Suprapubic skin (tissue), 4 donors: ENCODE measurements around the gene GULP1. TPM values are rescaled to one million over a fixed set of nuclear protein-coding genes. Genes with fewer than 3 reads are reported as not detected.

Experiments used
- DNase-seq, 2 donors: peaks; one replicate each; pipeline ENCODE4 v3.0.0-alpha.2; 2019; ENCODE audit warnings: low spot score in 2 of 2
- H3K27ac ChIP-seq: fragments of 200-600 bp; sonication (generic); one replicate; pipeline ENCODE4 v1.5.1; 2019
- H3K27me3 ChIP-seq: fragments of 200-600 bp; sonication (generic); one replicate; pipeline ENCODE4 v1.5.1; 2019
- H3K36me3 ChIP-seq: fragments of 200-600 bp; sonication (generic); one replicate; pipeline ENCODE4 v1.5.1; 2019
- H3K4me1 ChIP-seq: fragments of 200-600 bp; sonication (generic); one replicate; pipeline ENCODE4 v1.5.1; 2019
- H3K4me3 ChIP-seq: fragments of 200-600 bp; sonication (generic); one replicate; pipeline ENCODE4 v1.5.1; 2019; ENCODE audit warnings: mild to moderate bottlenecking
- H3K9me3 ChIP-seq: fragments of 200-600 bp; sonication (generic); one replicate; pipeline ENCODE4 v1.5.1; 2019
- EP300 ChIP-seq: sonication (generic); formaldehyde crosslinking; IDR thresholded peaks from one replicate; pipeline ENCODE4 v1.6.1; 2017; ENCODE audit warnings: antibody characterized with exemption
- POLR2A ChIP-seq, 2 donors: fragments of 450-650 bp; IDR thresholded peaks; one replicate each; pipeline ENCODE4 v1.6.1; 2017; ENCODE audit warnings: antibody characterized with exemption in 2 of 2, mild to moderate bottlenecking in 2 of 2, moderate library complexity in 2 of 2
- POLR2AphosphoS5 ChIP-seq, 3 donors: sonication (generic); formaldehyde crosslinking; IDR thresholded peaks; one replicate each; pipeline ENCODE4 v1.6.1; 2017; ENCODE audit warnings: antibody characterized with exemption in 3 of 3
- WGBS: methylation state at CpG from one replicate; pipeline ENCODE4 v1.1.5; 2018; 5-methylcytosine and 5-hydroxymethylcytosine counted together
- total RNA-seq, 4 donors: library from RNA; depleted of rRNA; stranded (reverse); fragments of >200 nt; gene quantifications; one replicate each; pipeline ENCODE4 v1.1.0, GENCODE V29; 2016
- TF ChIP-seq, protein P1 (sequence below), 2 donors: fragments of 200-600 bp in 1 of 2; fragments of 450-650 bp in 1 of 2; sonication (generic) in 1 of 2; IDR thresholded peaks; one replicate each; pipeline ENCODE4 v1.5.1; 2016 to 2019; ENCODE audit warnings: antibody characterized with exemption in 2 of 2, mild to moderate bottlenecking in 1 of 2, moderate library complexity in 1 of 2

GULP1 gene
- total RNA-seq, 4 donors from 2014 or later: 14.3 to 21.3 (median 17.5) TPM

DNA sequence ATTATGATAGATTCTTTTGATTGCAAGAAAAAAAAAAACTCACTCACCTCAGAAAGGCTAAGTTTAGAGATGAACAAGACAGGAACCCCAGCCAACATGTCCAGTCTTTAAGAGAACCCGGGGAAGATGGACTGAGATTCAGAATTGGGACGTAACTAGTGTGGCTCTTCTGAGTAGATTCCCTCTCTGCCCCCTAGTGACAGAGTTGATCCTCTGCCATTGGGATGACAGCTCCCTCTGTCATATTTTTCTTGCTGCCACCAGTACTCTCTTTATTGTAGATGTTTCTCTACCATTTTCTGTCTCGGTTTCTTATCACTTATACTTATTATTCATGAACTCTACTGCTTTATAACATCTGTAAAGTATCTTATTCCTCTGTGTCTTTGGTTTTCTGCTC, 77.7 kb downstream of the GULP1 start:
- TF ChIP-seq, protein P1, sequence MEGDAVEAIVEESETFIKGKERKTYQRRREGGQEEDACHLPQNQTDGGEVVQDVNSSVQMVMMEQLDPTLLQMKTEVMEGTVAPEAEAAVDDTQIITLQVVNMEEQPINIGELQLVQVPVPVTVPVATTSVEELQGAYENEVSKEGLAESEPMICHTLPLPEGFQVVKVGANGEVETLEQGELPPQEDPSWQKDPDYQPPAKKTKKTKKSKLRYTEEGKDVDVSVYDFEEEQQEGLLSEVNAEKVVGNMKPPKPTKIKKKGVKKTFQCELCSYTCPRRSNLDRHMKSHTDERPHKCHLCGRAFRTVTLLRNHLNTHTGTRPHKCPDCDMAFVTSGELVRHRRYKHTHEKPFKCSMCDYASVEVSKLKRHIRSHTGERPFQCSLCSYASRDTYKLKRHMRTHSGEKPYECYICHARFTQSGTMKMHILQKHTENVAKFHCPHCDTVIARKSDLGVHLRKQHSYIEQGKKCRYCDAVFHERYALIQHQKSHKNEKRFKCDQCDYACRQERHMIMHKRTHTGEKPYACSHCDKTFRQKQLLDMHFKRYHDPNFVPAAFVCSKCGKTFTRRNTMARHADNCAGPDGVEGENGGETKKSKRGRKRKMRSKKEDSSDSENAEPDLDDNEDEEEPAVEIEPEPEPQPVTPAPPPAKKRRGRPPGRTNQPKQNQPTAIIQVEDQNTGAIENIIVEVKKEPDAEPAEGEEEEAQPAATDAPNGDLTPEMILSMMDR (IDR thresholded peaks at IDR 0.05): peak; percentile 6 to 61
- no peak for TF ChIP-seq POLR2A (IDR thresholded peaks at IDR 0.05)
- Histone ChIP-seq H3K4me3 (no peak overlapping the region), H3K9me3 (no peaks in the 10 kb centered on the region), H3K36me3 (no peaks in the 10 kb centered on the region), H3K27me3 (no peaks in the 10 kb centered on the region), H3K27ac (no peak overlapping the region), H3K4me1 (no peaks in the 10 kb centered on the region)
- 28% methylated on average over 3 of the region's 3 CpGs for WGBS
- no peak for DNase-seq

DNA sequence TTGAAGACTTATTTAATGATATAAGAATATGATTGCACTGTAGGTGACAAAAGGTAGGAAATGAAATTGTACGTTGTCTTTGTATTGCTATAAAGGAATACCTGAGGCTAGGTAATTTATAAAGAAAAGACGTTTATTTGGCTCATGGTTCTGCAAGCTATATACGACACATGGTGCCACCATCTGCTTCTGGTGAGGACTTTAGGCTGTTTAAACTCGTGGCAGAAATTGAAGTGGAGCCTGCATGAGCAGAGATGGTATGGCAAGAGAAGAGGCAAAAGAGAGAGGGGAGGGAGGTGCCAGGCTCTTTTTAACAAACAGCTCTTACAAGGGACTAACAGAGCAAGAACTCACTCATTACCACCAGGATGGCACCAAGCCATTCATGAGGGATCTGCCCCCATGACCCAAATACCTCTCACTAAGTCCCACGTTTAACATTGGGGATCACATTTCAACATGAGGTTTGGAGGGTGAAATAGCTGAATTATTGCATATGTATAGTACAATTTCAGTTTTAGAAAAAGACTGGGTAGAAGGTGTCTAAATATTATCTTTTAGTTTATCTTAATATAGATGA, 86.8 kb downstream of the GULP1 start:
- WGBS: 61% methylated on average over 5 of the region's 5 CpGs
- no peak for TF ChIP-seq POLR2A (IDR thresholded peaks at IDR 0.05)
- Histone ChIP-seq H3K4me1 (peaks cover 9% of the 10 kb centered on the region), H3K36me3 (no peaks in the 10 kb centered on the region), H3K27me3 (no peaks in the 10 kb centered on the region), H3K9me3 (no peaks in the 10 kb centered on the region), H3K27ac (no peak overlapping the region), H3K4me3 (no peak overlapping the region)
- no peak for DNase-seq

DNA sequence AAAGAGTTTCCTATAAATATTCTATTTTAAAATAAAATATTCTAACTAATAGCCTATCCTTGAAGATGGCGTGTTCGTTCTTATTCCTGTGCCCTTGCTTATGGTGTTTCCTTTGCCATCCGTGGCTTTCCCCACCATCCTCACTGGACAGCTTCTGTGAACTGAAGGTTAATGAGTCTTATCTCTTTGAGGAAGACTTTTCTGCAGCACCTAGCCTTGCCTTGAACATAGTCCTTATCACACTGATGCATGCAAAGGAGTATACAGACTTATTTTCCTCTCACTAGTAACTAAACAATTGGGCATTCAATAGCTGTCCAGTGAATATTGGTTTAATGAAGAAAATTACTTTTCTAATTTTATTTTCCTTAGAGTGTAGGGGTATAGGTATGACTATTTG, 88.1 kb downstream of the GULP1 start:
- TF ChIP-seq, protein P1 (IDR thresholded peaks at IDR 0.05): no peak
- TF ChIP-seq POLR2AphosphoS5 (IDR thresholded peaks at IDR 0.05) (no peak), EP300 (no peak), POLR2A (IDR thresholded peaks at IDR 0.05) (no peak)
- 92% methylated on average over 3 of the region's 3 CpGs for whole genome bisulfite sequencing
- Histone ChIP-seq H3K27me3 (no peaks in the 10 kb centered on the region), H3K4me3 (no peak overlapping the region), H3K4me1 (peaks cover 9% of the 10 kb centered on the region), H3K27ac (no peak overlapping the region), H3K36me3 (no peaks in the 10 kb centered on the region), H3K9me3 (no peaks in the 10 kb centered on the region)
- DNase-seq: no peak

DNA sequence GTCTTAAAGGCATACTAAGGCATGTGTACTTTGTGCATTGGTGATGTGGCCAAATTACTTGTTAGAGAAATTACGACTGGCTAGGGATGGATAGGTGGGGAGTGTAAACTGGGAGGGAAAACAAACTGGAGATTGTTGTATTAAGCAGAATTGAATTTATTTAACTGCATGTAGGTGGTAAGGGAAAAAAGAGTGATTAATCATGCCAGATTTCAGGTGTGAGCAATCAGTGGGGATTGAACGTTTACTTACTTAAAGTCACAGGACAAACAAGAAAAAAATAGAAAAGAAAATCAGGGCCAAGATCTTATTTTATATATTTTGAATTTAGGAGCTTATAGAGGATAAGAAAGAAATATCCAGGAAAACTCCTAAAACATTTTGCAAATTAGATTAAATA, 88.6 kb downstream of the GULP1 start:
- H3K4me1 ChIP-seq: peaks cover 9% of the 10 kb centered on the region
- no peak overlapping the region for H3K4me3 ChIP-seq
- no peaks in the 10 kb centered on the region for H3K9me3 ChIP-seq
- TF ChIP-seq EP300 (no peak), POLR2AphosphoS5 (IDR thresholded peaks at IDR 0.05) (no peak), POLR2A (IDR thresholded peaks at IDR 0.05) (no peak)
- TF ChIP-seq, protein P1 (IDR thresholded peaks at IDR 0.05): no peak
- DNase-seq: no peak
- no peak overlapping the region for H3K27ac ChIP-seq
- 69% methylated on average over 2 of the region's 2 CpGs for WGBS
- H3K36me3 ChIP-seq: no peaks in the 10 kb centered on the region
- H3K27me3 ChIP-seq: no peaks in the 10 kb centered on the region

DNA sequence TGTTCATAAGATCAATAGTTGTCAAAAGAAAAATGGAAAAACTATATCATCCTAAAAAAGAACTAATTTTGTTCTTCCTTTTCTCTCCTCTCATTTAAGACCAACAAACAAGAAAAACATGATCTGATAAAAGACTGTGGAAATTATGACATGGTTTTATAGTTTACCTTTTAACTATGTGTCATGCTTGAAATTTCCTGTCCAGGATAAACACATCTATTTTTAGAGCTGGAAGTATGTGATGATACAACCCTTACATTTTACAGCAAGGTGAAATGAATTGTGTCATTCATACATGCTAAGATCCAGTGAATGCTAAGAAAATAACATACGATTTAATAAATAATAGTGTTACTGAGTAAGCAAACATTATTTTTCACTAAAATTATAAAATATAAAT, 89.9 kb downstream of the GULP1 start:
- no peak for DNase-seq
- H3K27ac ChIP-seq: no peak overlapping the region
- H3K4me3 ChIP-seq: no peak overlapping the region
- H3K4me1 ChIP-seq: peaks cover 9% of the 10 kb centered on the region
- H3K27me3 ChIP-seq: no peaks in the 10 kb centered on the region
- TF ChIP-seq, protein P1 (IDR thresholded peaks at IDR 0.05): no peak
- TF ChIP-seq POLR2AphosphoS5 (IDR thresholded peaks at IDR 0.05) (no peak), EP300 (no peak), POLR2A (IDR thresholded peaks at IDR 0.05) (no peak)
- WGBS: 62% methylated on average over 1 of the region's 1 CpG
- peaks cover 4% of the 10 kb centered on the region for H3K36me3 ChIP-seq
- H3K9me3 ChIP-seq: no peaks in the 10 kb centered on the region

DNA sequence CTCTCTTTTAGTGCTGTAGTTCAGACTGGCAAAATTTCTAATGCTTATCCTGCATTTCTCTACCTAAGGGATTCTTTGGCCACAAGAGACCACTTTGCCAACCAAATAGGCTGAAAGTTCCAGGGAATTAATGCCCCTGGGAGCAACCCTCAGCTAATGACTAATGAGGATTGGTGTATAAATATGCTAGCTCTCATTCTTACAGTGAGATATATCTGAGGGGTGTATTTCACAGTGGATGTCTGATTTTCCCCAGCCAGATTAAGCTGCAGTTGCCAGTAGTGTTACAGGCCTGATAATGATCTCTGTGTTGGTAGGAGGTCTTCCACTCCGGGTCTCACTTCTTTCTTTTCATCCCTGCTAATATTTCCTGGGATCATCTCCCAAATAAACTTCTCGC, 90.4 kb downstream of the GULP1 start:
- no peak for DNase-seq
- no peaks in the 10 kb centered on the region for H3K27me3 ChIP-seq
- WGBS: 55% methylated on average over 2 of the region's 2 CpGs
- no peak for TF ChIP-seq EP300
- TF ChIP-seq POLR2A (IDR thresholded peaks at IDR 0.05): no peak
- no peak for TF ChIP-seq POLR2AphosphoS5 (IDR thresholded peaks at IDR 0.05)
- TF ChIP-seq, protein P1 (IDR thresholded peaks at IDR 0.05): no peak
- H3K4me3 ChIP-seq: no peak overlapping the region
- peaks cover 4% of the 10 kb centered on the region for H3K36me3 ChIP-seq
- no peaks in the 10 kb centered on the region for H3K9me3 ChIP-seq
- no peak overlapping the region for H3K27ac ChIP-seq
- peaks cover 9% of the 10 kb centered on the region for H3K4me1 ChIP-seq
